HG03045 (cell line): ENCODE measurements around the gene MRPL27.
"Not testable (repeated sequence)": the region's sequence is repeated elsewhere in the genome, so short reads cannot be mapped to it uniquely, and the experiment has no call there.

Source experiments
- ATAC-seq: cut with Tn5 transposase; IDR thresholded peaks from one replicate; pipeline ENCODE4 v1.9.1; 2021; ENCODE audit warnings: mild to moderate bottlenecking, moderate library complexity; ENCODE audit not compliant: unreplicated experiment

MRPL27 gene

DNA sequence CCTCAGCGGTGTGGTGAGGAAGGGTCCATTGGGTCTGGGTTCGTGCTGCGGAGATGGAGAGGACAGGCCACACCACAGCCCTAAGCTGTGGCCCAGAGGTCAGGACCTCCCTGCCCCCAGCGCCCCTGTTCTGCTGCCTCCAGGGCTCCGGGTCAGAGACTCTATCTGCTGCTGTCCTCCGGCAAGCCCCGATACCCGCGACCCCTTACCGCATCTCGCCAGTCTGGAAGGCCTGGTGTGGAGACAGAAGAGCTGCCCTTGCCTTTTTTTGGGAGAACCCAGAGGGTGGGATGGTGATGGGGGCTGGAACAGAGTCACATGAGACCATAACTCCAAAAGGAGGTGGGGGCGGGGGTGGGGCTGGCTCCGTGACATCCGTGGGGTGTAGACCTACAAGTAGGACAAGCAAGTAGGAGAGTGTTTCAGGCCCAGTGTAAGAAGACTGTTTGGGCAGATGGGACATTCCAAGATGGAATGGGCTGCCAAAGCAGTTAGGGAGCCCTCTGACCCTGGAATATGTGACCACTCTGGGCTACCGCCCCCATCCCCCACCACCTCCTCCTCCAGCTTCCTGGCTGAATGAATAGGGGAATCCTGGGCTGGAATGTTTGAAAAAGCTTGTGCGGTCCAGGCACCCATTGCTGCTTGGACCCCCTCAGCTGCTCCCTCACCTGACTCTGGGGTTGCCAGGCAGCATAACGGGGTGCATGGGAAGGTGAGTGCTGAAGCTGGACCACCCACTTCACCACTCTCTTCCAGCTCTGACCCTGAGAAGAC is 25.7 kb downstream of the MRPL27 start:
- no peak for ATAC-seq

DNA sequence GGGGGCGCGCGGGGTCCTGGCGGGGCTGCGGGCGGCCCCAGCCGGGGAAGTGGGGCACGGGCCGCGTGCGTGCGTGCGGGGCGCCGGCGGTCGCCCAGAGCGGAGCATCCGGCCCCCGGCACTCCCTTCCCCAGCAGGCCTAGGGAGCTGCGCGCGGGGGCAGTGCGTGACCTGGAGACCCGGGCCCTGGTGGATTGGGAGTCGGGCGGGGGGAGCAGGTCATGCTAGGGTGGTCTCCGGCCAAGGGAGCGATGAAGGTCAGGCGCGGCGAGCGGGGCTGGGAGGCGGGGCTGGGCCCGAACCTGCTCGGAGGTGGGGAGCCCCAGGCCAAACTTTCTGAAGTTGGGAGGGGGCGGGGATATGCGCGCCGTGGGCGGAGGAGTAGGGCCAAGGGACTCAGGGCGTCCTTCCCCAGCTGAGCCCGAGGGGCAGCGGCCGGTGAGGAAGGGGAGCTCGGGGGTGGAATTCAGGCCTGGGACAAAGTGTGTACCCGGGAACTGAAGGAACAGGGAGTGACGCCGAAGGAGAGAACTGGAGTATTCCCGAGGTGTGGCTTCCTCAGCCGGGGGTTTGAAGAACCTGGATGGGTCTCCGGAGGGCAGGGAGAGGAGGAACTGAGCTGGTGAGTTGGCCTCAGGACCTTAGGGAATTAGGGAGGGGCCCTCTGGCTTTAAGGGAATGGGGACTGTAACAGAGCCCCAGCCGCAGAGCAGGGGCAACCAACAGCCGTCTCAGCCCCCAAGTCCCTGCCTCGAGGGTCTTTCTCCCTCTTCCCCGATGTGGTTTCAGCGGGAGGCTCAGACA is 26.5 kb downstream of the MRPL27 start:
- ATAC-seq: peak; percentile 50

DNA sequence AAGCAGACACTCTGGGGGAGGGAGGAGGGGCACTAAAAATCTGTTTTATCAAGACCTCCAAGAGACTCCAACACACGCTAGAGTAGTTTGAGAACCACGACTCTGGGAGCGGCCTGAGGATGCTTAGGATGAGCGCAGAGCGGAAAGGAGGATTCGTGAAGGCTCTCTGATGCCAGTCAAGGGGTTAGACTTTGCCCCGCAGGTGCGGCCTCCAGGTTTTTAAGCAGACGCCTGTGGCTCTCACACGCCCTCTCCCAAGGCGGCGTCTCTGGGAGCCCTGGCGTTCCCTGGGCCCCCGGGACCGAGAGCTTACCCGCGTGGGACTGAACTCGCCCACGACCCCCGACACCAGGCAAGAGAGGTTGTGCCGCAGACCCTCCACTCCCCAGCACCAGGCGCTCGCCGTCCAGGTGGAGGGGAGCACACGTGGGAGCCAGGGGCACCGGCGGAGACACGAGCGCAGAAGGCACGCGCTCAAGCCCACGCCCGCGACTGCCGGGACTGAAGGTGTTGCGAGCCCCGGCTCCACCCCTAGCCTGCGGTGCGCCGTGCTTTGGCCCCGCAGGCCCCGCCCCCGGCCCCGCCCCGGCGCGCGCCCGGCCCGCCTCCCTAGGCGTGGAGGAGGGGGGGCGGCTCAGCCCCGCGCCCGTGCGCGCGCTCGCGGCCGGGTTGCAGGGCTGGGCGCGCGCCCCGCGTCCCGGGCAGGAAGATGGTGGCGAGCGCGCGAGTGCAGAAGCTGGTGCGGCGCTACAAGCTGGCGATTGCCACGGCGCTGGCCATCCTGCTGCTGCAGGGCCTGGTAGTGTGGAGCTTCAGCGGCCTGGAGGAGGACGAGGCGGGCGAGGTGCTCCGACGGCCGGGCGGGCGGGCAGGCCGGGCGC is 27.3 kb downstream of the MRPL27 start, which contains the start of gene XYLT2:
Gene XYLT2 (plus strand): TSS at position 695 of the 881 bp plus-strand sequence. CDS start 15 bp downstream, at position 710.
- ATAC-seq: peak; percentile 80

DNA sequence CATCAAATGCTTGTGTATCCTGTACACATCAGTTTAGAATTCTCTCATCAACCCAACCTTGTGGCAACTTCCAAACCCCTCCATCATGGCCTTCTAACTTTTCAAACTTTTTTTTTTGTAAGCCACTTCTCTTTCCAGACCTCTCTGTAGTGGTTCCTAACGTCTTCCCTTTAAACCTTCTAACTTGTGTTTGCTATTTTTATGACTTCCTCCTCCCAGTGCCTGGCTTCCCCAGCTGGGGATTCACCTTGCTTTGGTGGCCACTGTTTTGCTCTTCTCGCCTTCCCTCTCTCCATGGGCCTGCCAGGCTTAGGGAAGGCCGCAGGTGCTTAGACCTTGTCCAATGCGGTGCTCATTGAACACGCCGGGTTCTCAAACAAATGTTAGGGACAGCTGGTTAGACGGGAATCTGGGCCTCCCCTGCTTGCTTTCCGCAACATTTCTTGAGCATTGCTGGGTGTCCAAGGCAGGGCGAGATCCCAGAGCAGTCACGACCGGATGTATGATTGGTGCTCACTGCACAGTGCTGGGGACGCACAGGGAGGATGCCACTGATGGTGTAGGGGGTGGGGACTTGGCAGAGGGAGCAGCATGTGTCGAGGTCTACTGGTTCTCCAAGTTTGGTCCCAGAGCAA is 28.1 kb downstream of the MRPL27 start:
- ATAC-seq: no peak

DNA sequence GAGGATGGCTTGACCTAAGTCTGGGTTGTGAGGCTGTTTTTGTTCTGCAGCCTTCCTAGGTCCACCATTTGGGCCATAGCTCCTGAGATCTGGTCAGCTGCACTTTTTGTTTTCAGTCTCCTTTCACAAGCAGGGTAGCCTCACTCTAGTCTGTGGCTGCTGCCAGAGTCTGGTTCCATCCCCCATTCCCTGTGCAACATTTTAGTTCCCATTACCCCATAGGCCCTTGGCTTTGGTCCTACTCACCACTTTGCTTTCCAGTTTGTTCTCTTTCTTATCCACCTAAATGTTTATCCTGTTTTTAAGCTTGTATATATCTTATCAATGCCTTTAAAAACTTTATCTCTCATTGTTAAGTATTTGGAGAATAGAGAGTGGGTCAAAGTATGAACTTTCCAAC is 33.6 kb downstream of the MRPL27 start:
- ATAC-seq: no peak

DNA sequence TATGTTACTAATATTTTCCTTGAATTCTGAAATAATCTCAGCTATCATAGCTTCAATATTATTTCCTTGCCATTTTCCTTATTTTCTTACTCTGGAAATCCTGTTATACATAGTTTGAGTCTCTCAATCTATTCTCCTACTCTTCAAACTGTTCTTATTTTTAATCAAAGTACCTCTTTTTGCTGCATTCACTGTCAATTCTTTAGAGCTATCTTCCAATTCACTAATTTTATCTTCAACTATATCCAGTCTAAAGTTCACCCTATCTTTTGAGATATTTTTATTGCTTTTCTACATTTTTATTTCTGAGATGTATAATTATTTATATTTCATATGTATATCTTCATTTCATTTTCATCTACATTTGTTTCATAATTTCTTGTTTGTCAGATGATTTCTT is 34.3 kb downstream of the MRPL27 start:
- no peak for ATAC-seq

DNA sequence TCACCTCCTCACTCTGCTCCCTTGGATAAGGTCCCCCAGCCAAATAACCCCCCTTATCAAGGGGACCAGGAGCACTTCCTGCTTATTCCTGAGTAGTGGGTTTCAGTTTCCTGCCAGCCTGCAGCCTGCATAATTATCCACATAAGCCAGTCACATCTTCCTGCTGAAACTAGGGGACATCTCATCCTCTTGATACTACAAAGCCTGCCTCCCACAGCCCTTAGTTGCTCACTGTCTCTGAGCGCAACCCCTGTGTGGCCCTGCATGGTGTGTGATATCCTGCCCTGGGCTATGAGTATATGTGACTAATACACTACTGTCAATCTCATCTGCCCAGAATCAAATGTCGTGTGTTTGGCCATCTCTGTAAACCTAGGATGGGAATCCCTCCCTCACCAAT is 35.0 kb downstream of the MRPL27 start:
- ATAC-seq: no peak

DNA sequence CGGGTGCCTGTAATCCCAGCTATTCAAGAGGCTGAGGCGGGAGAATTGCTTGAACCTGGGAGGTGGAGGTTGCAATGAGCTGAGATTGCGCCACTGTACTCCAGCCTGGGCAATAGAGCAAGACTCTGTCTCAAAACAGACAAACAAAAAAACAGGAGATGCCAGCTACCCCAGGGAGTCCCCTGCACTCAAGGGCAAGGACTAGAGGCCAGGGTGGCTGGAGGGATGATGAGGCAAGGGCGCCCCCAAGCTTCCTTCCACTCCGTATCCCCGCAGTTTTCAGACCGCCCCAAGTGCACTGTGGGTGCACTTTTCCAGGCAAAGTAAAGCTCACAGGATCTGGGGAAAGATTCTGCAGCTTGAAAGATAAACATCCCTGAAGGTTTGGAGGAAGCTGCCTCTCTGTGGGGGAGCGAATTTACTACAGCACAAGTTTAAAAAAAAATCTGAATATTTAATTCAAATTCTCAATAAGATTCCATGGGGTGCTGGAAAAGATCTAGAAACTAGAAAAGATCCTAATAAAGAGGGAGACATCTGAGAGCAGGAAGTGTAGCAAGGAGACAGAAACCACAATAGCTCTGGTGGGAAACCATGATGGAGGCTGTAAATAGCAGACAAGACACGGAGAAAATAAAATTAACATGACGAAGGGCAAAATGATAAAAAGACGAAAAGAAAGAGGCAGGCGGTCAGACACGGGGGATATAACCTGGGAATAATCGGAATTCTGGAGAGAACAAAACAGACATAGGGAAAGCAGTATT is 39.5 kb downstream of the MRPL27 start:
- not testable (repeated sequence) for ATAC-seq

DNA sequence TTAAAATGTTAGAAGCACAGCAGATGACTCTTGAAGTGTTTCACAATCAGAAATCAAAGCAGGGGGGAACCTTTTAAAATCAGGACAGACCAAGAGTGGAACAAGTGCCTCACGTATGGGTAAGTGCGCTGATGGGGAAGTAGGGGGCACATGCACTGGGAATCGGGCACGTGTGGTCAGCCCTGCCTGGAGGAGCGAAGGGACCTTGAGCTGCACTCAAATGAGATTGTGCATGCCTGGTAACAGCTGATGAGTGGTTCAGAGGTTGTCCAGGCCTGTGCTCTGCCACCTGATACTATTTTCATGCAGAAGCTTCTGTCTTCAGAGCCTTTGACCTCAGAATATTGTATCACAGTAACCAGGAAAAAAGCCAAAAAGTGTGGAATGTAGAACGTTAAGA is 40.8 kb downstream of the MRPL27 start:
- ATAC-seq: no peak

DNA sequence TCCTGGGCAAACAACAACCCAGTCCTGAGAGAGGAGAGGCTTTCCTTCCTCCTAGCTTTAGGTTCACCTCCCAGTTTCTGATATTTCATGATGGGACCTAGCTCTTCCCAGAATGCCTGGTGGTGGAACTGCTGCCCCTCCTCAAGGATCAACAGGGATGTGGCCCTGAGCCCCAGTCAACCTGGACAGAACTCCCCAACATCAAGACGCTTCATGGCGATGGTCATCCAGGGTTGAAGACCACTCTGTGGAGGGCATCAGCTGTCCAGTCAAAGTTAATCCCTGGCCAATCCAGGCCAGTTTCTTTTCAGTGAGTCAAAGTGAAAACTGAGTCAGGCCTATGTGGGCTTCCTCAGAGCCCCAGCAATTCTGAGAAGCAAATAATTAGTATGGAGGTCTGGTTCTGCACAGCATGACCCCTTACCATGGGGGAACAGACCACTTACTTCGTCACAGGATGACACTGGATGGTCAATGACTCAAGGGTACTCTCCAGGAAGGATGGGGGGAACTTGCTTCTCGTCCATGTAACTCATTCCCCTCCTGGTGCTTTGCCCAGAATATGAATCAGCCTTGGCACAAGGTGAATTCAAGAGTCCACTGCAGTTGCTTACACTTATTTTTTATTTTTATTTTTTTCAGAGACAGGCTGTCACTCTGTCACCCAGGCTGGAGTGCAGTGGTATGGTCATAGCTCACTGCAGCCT is 41.7 kb downstream of the MRPL27 start:
- ATAC-seq: no peak

DNA sequence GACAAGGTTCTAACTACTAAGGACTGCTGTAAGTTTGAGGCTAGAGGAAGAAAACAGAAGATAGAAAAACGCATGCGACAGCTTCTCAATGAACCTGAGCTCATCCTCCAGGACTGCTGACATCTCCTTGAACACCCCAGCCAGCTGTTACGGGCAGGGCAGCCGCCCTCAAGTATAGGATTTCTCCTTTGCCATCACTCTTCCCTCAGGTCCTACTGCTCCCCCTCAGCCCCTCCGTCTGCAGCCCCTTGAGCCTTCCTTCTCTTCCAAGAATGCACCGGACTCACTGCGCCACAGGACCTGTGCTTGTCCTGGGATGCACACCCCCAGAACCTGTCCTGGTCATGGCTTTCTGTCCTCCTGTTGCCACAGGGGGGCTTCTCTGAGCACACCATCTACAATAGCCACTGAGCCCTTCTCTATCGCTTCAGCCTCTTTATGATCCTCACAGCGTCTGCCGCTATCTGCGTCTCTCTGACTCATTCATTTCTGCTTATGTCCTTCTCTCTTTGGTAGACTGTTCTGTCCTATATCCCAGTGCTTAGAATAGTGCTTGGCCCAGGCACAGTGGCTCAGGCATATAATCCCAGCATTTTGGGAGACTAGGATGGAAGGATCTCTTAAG is 42.7 kb downstream of the MRPL27 start:
- ATAC-seq: no peak

DNA sequence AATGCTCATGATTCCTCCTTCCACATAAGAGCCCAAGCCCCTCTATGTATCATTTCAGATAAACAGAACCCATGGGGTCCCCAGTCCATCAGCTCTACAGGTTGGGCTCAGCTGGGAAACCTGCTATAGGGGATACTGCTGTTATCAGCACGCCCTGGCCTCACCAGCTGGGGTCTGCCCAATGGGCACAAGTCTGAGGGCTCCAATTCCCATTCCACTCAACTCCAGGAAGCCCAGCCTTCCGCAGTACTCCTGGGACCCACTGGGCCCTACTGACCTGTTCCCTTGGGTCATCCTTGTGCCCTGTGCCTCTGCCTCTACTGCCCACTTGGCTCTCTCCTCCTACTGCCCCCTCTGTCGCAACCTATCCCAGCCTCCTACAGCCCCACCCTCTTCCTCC is 43.3 kb downstream of the MRPL27 start:
- ATAC-seq: no peak

DNA sequence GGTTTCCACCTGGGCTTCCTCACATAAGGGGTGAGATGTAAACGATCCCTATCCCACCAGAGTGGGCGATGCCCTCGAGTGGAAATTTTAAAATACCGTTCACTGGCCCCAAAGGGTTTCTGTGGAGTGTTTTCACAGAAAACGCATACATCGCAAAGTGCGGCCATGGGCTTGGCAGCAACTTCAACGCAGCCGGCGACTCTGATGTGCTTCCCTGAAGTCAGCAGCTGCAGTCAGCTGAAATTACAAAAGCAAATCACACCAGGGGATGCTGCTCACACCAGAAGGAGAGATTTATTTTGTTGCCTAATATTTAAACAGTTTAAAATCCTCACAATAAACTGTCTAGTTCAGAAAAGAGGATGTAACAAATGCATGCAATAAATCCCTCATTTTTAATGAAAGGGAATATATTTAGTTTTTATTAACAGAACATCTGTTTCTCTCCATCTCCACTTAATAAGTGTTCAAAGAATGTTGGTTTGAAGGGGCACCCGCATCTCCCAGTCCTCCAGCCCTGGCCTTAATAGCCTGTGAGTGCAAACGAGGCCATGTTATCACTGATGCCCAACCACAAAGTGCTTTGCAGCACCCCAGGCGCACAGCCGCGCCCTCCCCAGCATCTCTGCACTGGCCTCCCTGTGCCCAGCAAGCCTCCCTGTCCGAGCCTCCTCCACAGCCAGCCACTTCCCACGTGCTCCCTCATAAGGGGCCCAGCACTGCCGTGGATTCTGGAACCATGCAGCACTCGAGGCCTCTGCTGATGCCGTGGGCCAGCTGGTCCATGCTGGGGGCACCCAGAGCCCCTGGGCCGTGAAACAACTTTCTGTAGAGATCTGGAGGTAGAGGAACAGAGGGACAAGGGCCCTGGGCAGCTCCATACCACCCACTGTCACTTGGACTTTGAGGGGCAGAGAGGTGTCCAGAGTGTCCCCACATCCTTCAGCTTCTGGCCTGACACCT is 44.3 kb downstream of the MRPL27 start:
- ATAC-seq: no peak

DNA sequence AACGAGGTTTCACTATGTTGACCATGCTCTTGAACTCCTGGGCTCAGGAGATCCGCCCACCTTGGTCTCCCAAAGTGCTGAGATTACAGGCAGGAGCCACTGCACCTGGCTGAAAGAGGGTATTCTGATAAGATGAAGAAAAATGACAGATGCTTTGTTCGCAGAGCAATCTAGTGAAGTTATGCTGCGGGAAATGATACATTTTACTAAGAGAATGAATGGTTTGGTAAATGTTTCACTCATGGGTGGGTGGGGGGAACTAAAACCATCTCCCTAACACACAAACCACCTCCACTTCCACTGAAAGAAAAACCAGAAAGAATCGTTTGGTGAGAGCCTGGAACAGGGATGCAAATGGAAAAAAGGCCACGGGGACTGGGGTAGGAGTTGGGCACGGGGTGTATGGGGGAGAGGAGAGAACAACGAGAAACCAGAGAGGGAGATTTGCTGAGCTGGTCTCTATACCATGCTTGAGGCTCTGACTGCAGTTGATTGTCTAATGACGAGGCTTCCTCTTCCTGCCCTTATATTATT is 46.1 kb downstream of the MRPL27 start:
- no peak for ATAC-seq

DNA sequence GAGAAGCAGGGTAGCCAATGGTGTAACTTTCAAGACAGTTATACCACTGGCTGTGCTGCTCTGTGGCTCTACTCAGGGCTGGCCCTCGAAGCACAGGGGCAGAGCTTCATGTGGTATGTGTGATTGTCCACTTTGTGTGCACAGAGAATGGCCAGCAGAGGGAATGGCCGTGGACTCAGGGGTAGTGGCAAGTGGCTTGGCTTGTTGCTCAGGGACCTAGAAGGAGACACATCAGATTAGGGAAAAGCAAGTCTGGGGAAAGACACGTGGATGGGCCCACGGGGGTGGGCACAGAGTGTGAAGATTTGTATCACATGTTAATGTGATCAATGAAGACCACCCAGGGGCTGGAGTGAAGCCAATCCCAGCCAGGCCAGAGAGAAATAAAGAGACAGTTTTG is 47.1 kb downstream of the MRPL27 start:
- ATAC-seq: no peak

DNA sequence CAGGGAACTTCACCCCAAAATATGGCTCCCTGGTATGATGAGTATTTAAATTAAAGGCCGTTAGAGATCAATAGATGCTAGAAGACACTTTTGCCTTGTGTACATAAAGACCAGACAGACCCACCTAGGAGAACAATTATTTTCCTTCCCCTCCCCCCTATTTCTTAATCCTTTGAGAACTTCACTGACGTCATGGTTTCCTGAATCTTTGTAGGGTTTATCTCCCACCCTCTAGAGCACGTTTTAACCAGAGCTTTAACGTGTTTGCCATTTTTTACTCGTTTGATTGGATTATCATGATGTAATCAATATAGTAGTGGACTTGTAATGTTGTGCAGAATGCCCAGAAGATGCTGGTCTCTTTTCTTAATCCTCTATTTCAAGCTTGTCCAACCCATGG is 49.9 kb downstream of the MRPL27 start:
- ATAC-seq: no peak

DNA sequence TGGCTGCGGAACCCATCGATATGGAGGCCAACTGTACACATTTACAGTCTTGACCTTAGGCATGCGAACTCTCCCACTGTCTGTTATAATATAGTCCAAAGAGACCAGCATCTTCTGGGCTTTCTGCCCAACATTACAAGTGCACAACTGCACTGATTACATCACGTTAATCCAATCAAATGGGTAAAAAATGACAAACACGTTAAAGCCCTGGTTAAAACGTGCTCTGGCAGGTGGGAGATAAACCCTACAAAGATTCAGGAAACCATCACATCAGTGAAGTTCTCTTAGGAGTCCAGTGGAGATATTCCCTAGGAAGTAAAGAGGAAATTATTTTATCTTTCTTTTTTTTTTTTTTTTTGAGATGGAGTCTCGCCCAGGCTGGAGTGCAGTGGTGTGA is 50.7 kb downstream of the MRPL27 start:
- no peak for ATAC-seq
